ENCODE measurements around the gene NGFR. TPM values are rescaled to one million over a fixed set of nuclear protein-coding genes. Genes with fewer than 3 reads are reported as not detected.

NGFR gene
- polyA plus RNA-seq, 3 donors, result 2.6 to 8.2 (median 5.4) TPM

GRCh38 chr17:49514071-49514721, 19.1 kb downstream of the NGFR start:
- DNase-seq, result no peak

DNA sequence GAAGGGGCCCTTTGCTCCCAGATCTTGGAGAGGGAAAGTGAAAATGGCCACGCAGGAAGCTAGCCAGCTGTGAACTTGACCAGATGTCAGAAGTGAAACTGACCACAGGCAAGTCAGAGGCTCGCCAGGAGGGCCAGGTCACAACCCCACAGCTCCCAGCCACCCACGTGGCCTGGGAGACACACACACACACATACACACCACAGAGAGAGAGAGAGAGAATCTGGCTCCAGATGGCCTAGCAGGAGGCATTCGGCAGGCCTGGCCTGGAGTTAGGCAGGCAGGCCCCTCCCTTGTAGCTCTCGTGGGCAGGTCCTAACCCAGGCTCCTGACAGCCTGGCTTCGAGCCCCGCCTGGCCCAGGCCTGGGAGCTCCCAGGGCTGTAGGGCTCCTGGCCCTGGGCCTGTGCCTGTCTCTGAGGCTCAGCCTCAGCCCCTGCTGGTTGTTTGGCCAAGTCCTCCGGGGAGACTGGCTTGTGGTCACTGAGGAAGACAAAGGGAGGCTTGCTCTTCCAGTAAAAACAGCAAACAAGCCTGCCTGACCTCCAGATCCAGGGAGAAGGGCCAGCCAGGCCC, 20.2 kb downstream of the NGFR start:
- peak; percentile 83 for DNase-seq

DNA sequence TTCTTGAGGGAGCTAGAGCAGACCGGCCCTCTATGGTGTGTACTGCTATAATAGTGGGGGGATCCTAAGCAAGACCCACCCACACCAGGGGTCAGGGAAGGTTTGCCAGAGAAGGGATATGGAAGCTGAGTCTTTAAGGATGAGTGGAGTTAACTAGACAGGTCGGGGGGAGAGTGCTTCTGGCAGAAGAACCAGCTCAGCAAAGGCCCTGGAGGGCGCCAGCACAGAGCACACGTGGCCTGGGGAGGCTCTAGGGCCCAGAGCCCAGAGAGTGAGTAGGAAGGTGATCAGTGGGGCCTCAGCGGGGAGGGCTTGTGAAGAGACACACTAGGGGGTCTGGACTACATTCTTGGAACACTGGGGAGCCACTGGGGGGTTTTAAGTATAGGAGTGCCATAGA, 21.1 kb downstream of the NGFR start:
- no peak for DNase-seq

DNA sequence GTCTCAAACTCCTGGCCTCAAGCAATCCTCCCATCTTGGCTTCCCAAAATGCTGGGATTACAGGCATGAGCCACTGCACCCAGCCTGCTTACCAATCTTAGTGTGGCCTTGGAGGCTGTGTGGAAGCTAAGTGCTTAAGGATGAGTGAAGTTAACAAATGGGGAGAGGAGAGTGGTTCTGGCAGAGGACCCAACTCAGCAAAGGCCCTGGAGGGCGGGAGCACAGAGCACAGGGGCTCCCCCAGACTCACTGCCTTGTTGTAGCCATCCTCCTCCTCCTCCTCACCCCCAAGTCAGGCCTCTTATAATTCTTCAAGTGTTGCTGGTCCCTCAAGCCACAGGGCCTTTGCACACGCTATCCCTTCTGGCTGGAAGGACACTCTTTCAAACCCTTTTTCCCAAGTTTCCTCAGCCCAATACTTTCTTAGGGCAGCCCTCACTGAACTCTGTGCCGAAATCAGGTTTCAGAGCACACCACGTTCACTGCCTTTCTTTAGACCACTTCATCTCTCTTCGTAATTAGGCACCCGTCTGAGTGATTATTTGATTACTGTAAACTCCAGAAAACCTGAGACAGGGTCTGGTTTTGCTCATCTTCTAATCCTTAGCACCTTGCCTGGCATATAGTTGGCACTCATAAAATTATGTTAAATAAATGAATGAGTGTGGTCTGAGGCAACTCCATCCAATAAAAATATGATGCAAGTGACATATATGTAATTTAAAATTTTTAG, 23.4 kb downstream of the NGFR start:
- no peak for DNase-seq

GRCh38 chr17:49519781-49520180, 24.7 kb downstream of the NGFR start:
- DNase-seq, result no peak

- no peak for DNase-seq
These were observed 25.4 kb downstream of the NGFR start for GRCh38 chr17:49520386-49521087.

DNA sequence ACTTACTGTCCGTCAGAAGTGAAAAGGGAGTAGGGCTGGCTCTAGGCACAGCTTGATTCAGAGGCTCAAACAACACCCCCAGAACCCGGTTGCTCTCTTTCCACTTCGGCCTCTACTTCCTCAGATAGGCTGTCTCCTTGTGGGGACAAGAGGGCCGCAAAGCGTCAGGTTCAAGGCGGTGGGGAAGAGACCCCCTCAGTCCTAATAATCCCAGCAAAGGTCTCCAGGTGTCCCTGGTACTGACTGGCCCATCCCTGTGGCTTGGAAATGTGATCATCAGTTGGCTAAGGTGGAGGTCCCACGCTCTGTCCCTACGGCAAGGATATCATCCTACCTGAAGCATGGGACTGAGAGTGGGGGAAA, 26.0 kb downstream of the NGFR start:
- DNase-seq, result no peak

DNA sequence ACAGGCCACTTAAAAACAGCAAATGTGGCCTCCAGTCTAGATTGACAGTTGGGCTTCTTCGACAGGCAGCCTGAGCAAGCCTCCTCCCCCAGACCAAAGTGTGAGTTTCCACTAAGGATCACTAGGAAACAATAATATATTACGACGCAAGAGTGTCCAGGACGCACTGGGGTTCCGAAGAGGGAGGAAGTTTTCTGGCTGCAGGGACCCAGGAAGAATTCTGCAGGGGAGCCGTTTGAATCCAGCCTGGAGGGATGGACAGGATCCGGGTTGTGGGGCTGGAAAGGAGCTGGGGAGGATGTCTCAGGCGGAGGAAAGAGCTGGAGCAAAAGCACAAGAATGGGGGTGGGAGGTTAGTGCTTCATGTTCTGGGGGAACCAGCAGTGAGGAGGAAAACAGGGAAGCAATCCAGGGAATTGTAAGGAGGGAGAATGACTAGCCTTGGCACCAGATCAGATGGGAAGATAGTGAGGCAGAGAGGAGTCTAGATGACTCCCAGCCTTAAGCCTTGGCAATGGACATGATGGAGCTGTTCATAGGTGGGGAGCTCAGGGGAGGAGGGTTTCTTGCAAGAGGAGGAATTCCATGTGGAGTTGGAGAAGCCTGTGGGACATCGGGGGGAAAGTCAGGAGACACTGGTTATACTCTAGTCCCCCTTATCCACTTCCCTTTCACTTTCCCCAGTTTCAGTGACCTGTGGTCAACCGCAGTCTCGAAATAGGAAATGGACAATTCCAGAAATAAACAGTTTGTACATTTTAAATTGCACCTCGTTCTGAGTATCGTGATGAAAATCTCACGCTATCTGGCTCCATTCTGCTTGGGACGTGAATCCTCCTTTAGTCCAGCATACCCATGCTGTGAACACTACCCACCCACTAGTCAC, 26.6 kb downstream of the NGFR start:
- DNase-seq, result no peak

- no peak for DNase-seq
These were observed 27.3 kb downstream of the NGFR start for GRCh38 chr17:49522357-49522890.

DNA sequence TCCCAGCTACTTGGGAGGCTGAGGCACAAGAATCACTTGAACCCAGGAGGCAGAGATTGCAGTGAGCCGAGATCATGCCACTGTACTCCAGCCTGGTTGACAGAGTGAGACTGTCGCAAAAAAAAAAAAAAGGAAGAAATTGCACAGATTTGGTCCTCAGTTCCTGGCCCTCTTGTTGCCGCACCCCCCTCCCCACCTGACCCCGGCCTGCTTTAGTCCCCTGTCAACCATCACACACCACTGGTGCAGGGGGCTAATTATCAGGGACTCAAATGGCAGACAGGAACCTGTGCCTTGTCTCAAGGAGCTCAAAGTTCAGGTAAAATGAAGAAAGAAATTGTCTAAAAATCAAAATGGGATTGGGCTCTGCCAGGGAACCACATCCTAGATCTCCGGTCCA, 28.1 kb downstream of the NGFR start:
- no peak for DNase-seq

DNA sequence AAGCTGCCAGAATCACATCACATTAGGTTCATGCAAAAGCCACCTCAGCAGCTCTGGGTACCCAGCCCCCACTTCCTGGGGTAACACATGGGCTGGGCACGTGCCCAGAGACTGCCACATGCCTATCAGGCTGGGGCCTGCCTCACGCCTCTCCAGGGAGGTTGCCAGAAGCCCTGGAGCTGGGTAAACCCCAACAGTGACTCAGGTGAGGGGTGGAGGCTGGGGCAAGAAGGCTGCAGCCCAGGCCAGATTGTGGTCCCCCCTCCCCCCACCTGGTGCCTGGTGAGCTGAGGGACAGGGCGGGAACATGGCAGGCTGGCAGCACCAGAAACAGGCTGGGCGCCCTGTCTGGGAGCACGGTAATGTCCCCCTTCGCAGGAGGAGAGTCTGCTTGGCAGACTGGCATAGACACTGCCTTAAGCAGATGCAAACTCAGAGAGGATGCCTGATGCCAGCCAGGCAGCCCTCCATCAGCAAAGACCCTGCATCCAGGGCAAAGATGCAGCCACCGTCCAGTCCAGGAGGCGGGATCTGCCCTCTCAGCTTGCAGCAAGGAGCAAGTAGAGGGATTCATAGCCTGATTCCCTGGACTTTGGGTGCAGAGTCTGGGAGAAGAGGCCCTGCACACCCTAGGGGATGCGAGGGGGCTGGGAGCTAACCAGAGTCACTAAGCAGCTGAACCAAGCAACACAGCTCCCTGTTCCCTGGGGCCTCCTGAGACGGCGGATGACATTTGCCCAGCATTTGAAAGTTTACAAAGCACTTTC, 28.8 kb downstream of the NGFR start:
- no peak for DNase-seq

DNA sequence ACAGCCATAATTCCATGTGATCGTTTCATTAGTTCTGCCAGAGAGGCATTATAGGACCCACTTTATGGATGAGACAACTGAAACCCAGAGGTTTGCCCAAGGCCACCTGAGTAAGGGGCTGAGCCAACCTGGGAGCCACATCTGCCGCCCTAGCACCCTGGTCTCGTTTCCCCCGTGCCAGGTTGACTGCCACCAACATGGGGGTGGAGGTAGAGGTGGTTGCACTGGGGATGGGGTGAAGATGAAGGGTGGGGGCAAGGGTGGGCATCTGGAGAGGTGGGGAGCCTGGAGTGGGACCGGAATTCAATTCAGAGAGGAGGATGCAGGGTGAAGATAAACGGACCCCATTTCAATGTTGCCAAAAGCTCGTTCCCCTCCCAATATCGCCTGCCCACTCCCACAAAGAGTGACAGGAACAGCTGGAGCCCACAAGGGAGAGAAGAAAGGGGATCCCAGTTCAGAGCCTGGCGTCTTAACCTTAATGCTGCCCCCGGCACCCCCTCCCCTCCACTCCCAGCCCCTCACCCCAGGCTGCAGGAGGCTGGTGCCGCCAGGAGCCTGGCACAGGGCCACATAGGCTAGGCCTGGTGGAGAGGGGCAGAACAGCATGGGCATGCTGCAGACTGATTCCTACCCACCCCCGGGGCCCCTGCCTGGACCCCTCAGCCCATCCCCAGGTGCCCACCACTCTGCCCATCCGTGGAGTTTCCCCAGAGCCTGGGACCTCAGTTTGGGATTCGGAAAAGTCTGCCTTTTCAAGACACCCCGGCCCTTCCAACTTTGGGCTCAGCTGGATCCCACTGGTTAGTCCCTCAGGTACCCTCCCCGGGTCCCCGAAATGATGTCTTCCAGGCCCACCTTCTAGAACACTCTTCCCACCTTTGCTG, 29.6 kb downstream of the NGFR start:
- DNase-seq, result no peak

DNA sequence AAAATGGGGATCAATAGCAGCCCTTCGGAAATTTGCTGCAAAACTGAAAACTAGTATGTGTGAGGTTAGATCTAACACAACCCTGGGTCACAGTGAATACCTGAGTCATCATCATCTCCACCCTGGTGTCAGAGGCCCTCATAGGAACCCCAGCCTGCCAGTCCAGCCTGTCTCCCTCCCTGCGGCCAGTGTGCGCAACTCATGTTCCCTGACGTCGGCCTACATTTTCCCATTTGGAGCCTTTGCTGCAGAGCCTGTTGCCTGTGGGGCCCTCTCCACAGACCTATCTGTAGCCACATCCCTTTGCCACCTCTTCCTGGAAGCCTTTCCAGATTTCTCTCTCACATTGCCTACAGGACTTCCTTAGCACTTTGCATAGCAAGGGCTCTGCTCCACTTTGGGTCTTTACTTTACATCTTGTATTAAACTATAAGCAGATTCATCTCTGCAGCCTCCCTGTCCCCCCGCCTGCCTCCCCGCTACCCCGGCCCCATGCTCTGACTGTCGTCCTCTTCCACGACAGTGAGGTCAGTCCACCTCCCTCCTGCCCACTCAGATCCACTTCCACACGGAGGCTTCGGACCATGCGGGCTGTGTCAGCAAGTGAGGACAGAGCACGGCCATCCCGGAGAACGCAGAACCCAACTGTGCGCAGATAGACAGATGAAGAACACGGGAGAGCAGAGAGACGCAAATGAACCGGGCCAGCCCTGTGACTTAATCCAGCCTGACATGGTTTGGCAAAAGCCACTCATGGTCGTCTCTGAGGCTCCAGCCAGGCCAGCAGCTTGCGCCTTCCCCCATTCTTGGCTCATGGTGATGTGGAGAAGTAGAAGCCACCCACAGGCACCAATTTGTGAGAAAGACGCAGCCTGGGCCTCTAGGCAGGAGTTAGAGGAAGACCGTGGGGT, 31.0 kb downstream of the NGFR start:
- no peak for DNase-seq

GRCh38 chr17:49527927-49528651, 33.0 kb downstream of the NGFR start:
- DNase-seq, result peak; percentile 26

DNA sequence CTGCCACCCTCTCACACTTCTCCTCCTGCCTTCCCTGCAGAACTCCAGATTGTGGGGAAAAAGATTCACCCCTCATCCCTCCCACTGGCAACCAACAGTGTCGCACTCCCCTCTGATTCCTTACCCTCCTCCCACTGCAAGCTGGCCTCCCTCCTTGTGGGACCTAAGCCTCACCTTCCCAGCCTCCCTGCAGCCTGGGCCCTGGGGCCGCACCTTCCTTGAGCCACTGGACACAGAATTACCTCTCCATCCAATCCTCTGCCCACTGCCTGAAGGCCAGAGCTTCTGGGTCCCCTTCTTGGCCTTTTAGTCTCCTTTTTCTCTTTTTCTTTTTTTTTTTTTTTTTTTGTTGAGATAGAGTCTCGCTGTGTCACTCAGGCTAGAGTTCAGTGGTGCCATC, 33.9 kb downstream of the NGFR start:
- DNase-seq, result no peak

DNA sequence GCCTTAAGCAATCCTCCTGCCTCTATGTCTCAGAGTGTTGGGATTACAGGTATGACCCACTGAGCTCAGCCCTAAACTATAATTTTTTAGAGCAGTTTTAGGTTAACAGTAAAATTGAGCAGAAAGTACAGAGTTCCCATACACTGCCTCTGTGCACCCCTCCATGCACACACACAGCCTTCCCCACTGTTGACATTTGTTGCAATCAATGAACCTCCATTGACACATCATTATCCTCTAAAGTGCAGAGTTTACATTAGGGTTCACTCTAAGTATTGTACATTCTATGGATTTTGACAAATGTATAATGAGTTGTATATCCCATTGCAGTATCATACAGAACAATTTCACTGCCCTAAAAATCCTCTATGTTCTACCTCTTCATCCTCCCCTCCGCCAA, 35.0 kb downstream of the NGFR start:
- DNase-seq, result no peak

- no peak for DNase-seq
These were observed 48.8 kb downstream of the NGFR start for GRCh38 chr17:49543860-49544259.

All from renal pelvis (tissue), 4 donors.